Transverse colon (tissue), 4 donors: ENCODE data around the gene CEMIP2.

Source experiments
- POLR2A ChIP-seq: fragments of 450-650 bp; IDR thresholded peaks from one replicate; pipeline ENCODE4 v1.6.1; 2016; ENCODE audit warnings: antibody characterized with exemption, mild to moderate bottlenecking, moderate library complexity
- POLR2AphosphoS5 ChIP-seq, 3 donors: sonication (generic); formaldehyde crosslinking; IDR thresholded peaks; one replicate each; pipeline ENCODE4 v1.6.1; 2016; ENCODE audit warnings: antibody characterized with exemption in 3 of 3
- TF ChIP-seq, protein P1 (sequence below), 5 experiments: fragments of 200-600 bp in 3 of 5; fragments of 450-650 bp in 2 of 5; sonication (generic) in 3 of 5; IDR thresholded peaks; 1 replicate in 2 of 5; 2 replicates in 3 of 5; pipeline ENCODE4 v1.5.1; 2016 to 2017; ENCODE audit warnings: antibody characterized with exemption in 5 of 5, inconsistent platforms in 3 of 5, mild to moderate bottlenecking in 2 of 5, moderate library complexity in 1 of 5

DNA sequence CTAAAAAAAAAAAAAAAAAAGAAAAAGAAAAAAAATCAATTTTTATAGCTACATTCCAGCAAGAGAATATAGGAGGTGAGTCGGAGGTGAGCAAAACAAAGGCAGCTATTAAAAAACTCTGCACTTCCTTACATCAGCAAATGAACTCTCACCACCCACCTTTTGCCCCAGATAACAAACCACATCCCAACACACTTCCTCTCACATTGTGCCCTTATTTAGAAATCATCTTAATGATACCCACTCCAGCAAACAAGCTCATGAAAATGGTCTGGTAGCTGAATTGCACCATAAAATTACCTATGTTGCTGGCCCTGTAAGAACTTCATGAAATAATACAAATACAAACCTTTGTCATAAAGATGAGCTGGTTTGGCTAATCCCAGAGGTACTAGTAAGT, 82.9 kb downstream of the CEMIP2 start:
- TF ChIP-seq, protein P1, sequence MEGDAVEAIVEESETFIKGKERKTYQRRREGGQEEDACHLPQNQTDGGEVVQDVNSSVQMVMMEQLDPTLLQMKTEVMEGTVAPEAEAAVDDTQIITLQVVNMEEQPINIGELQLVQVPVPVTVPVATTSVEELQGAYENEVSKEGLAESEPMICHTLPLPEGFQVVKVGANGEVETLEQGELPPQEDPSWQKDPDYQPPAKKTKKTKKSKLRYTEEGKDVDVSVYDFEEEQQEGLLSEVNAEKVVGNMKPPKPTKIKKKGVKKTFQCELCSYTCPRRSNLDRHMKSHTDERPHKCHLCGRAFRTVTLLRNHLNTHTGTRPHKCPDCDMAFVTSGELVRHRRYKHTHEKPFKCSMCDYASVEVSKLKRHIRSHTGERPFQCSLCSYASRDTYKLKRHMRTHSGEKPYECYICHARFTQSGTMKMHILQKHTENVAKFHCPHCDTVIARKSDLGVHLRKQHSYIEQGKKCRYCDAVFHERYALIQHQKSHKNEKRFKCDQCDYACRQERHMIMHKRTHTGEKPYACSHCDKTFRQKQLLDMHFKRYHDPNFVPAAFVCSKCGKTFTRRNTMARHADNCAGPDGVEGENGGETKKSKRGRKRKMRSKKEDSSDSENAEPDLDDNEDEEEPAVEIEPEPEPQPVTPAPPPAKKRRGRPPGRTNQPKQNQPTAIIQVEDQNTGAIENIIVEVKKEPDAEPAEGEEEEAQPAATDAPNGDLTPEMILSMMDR (IDR thresholded peaks at IDR 0.05) = no peak
- TF ChIP-seq POLR2A (no peak), POLR2AphosphoS5 (IDR thresholded peaks at IDR 0.05) (no peak)
